Transverse colon (tissue), 4 donors: ENCODE results near the gene TBX6. TPM values are rescaled to one million over a fixed set of nuclear protein-coding genes. Genes with fewer than 3 reads are reported as not detected.
A peak's percentile ranks its signal among the peaks of the same experiment; 100 is the strongest.

ENCODE experiments used
- DNase-seq: peaks from one replicate; pipeline ENCODE4 v3.0.0-alpha.2; 2019
- H3K27ac ChIP-seq, 4 donors: fragments of 200-600 bp; sonication (generic); 2 replicates each; pipeline ENCODE4 v1.5.1; 2016 to 2018; ENCODE audit warnings: inconsistent platforms in 4 of 4
- H3K27me3 ChIP-seq: fragments of 200-600 bp; sonication (generic); 2 replicates; pipeline ENCODE4 v1.5.1; 2017; ENCODE audit warnings: inconsistent platforms
- H3K36me3 ChIP-seq, 4 donors: fragments of 200-600 bp; sonication (generic); 2 replicates each; pipeline ENCODE4 v1.5.1; 2017 to 2019; ENCODE audit warnings: inconsistent platforms in 4 of 4
- H3K4me1 ChIP-seq, 4 donors: fragments of 200-600 bp; sonication (generic); 2 replicates each; pipeline ENCODE4 v1.5.1; 2017 to 2020; ENCODE audit warnings: inconsistent platforms in 4 of 4
- H3K4me3 ChIP-seq, 4 donors: fragments of 200-600 bp; sonication (generic); 1 replicate in 1 of 4; 2 replicates in 3 of 4; pipeline versions ENCODE4 v1.5.1 to v1.6.1; 2017 to 2019; ENCODE audit warnings: inconsistent platforms in 4 of 4
- H3K9me3 ChIP-seq, 2 donors: fragments of 200-600 bp; sonication (generic); 2 replicates each; pipeline ENCODE4 v1.5.1; 2017 to 2019; ENCODE audit warnings: inconsistent platforms in 2 of 2
- EP300 ChIP-seq: sonication (generic); formaldehyde crosslinking; IDR thresholded peaks from one replicate; pipeline ENCODE4 v1.6.1; 2017; ENCODE audit warnings: antibody characterized with exemption, low read depth
- POLR2A ChIP-seq: fragments of 450-650 bp; IDR thresholded peaks from one replicate; pipeline ENCODE4 v1.6.1; 2016; ENCODE audit warnings: antibody characterized with exemption, mild to moderate bottlenecking, moderate library complexity
- POLR2AphosphoS5 ChIP-seq, 3 donors: sonication (generic); formaldehyde crosslinking; IDR thresholded peaks; one replicate each; pipeline ENCODE4 v1.6.1; 2016; ENCODE audit warnings: antibody characterized with exemption in 3 of 3
- WGBS, 2 donors: methylation state at CpG; one replicate each; pipeline ENCODE4 v1.1.5; 2018; ENCODE audit warnings: low coverage in 1 of 2; 5-methylcytosine and 5-hydroxymethylcytosine counted together
- in situ Hi-C, 4 donors: fragments of 200-750 bp; cut with MboI; loops; one replicate each; pipeline versions ENCODE4 v1.15.0 to v1.15.1; 2017; ENCODE audit warnings: low sequenced_read_pairs in 3 of 4, low pct_ligation_motif_present in 1 of 4, low pct_unique_long_range_greater_than_20kb in 1 of 4
- intact Hi-C: fragments of 100-400 bp; cut with DNase I; formaldehyde crosslinking; loops from one replicate; pipeline ENCODE4 v1.15.1; 2023; ENCODE audit warnings: low total_unique reads
- total RNA-seq, 4 donors: library from RNA; depleted of rRNA; stranded (reverse); fragments of >200 nt; gene quantifications; one replicate each; pipeline ENCODE4 v1.1.0, GENCODE V29; 2016
- TF ChIP-seq, protein P1 (sequence below), 5 experiments: fragments of 200-600 bp in 3 of 5; fragments of 450-650 bp in 2 of 5; sonication (generic) in 3 of 5; IDR thresholded peaks; 1 replicate in 2 of 5; 2 replicates in 3 of 5; pipeline ENCODE4 v1.5.1; 2016 to 2017; ENCODE audit warnings: antibody characterized with exemption in 5 of 5, inconsistent platforms in 3 of 5, mild to moderate bottlenecking in 2 of 5, moderate library complexity in 1 of 5

TBX6 gene
- total RNA-seq, 4 donors from 2014 or later: 0.82 to 2.2 TPM; not detected in 2

DNA sequence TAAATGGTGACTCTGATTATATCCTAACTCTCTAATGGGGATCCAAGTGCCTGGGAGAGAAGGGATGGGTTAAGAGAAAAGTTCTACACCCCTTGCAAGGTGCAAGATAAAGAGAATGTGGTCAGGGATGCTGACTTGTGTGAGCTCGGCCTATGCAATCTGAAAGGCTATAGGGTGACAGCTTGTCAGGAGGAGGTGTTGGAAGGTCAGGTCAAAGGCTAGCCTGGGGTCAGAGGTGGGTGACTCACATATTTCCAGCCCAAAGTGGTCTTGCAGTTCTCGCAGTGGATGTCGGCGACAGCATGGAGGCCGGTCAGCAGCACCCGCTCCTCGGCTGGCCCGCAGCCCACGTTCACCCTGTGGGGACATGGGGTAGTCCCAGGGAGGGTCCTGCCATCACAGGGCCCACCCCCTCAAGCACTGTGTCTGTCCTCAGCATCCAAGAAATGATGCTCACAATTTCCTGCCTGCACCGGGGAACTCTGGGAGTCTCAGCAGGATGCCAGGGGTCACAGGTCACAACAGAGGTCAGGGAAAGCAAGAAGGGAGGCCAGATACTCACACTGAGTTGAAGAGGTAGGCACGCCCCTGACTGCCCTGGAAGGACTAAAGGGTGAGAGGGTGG lies 2.9 kb upstream of the TBX6 start:
- in situ Hi-C loops (loop anchor here in 2 of 4 donors (25.0 kb wide), 2 partner anchors 318 to 543 kb away; partner anchors contain the start of gene ZNF771 (in 2 of the 2)), intact Hi-C loops (no loop called here)
- peak overlapping the region; percentile 91 to 92 (median 92) for H3K27ac ChIP-seq
- no peaks in the 10 kb centered on the region for H3K27me3 ChIP-seq
- H3K4me1 ChIP-seq: peaks cover 25 to 49% (median 38%) of the 10 kb centered on the region in 4 donors
- 87% methylated on average over 11 of the region's 11 CpGs; no CpG with 5 or more reads in 1 of the 2 donors for WGBS, 2 donors
- TF ChIP-seq, protein P1, sequence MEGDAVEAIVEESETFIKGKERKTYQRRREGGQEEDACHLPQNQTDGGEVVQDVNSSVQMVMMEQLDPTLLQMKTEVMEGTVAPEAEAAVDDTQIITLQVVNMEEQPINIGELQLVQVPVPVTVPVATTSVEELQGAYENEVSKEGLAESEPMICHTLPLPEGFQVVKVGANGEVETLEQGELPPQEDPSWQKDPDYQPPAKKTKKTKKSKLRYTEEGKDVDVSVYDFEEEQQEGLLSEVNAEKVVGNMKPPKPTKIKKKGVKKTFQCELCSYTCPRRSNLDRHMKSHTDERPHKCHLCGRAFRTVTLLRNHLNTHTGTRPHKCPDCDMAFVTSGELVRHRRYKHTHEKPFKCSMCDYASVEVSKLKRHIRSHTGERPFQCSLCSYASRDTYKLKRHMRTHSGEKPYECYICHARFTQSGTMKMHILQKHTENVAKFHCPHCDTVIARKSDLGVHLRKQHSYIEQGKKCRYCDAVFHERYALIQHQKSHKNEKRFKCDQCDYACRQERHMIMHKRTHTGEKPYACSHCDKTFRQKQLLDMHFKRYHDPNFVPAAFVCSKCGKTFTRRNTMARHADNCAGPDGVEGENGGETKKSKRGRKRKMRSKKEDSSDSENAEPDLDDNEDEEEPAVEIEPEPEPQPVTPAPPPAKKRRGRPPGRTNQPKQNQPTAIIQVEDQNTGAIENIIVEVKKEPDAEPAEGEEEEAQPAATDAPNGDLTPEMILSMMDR (IDR thresholded peaks at IDR 0.05): no peak
- TF ChIP-seq POLR2A: no peak
- TF ChIP-seq POLR2AphosphoS5 (IDR thresholded peaks at IDR 0.05): no peak
- no peak for TF ChIP-seq EP300
- DNase-seq: no peak
- H3K36me3 ChIP-seq: no peaks in the 10 kb centered on the region
- peak overlapping the region; percentile 61 to 88 (median 80) for H3K4me3 ChIP-seq
- peaks cover 6 to 7% of the 10 kb centered on the region in 2 donors for H3K9me3 ChIP-seq

DNA sequence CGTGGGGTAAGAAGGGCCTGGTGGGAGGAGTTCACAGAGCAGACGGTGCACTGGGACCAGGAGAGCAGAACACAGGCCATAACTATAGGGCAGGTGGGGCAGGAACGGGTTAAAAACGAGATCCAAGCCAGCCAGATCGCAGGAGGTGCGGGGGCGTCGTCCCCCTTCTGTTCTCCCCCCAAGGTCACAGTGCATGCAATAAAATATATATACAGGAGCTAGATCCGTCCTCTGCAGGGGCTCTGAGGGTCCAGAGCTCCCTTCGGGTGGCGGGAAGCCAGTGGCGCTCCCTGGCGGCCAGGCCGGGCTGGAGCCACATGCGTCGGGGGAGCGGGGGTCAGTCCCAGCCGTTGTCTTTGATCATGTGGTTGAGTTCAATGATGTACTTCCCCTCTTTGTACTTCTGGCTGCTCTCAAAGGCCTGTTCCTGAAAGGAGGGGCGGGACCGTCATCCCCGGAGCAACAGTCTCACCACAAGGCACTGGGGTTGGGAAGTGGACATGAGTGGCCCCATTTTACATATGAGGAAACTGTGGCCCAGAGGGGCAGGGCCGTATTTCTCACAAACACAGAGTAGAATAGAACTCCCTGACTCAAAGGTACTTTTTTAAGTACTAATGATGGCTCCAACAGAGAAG lies 768 bp upstream of the TBX6 start:
- Histone ChIP-seq H3K4me3 (peak overlapping the region; percentile 36 to 67 (median 43)), H3K4me1 (peaks cover 25 to 49% (median 38%) of the 10 kb centered on the region in 4 donors), H3K27ac (peak overlapping the region; percentile 78 to 92 (median 92)), H3K27me3 (no peaks in the 10 kb centered on the region), H3K36me3 (no peaks in the 10 kb centered on the region), H3K9me3 (peaks cover 3 to 7% of the 10 kb centered on the region in 2 donors)
- in situ Hi-C loops (loop anchor here in 2 of 4 donors (25.0 kb wide), 2 partner anchors 320 to 545 kb away; partner anchors contain the start of gene ZNF771 (in 2 of the 2)), intact Hi-C loops (no loop called here)
- TF ChIP-seq, protein P1 (IDR thresholded peaks at IDR 0.05): peak; percentile 33 to 70 (median 56)
- TF ChIP-seq POLR2A: no peak
- no peak for TF ChIP-seq EP300
- peak; percentile 23 to 58 (median 51) for TF ChIP-seq POLR2AphosphoS5 (IDR thresholded peaks at IDR 0.05)
- WGBS, 2 donors: 3% methylated on average over 19 of the region's 22 CpGs; no CpG with 5 or more reads in 1 of the 2 donors
- DNase-seq: peak; percentile 80

DNA sequence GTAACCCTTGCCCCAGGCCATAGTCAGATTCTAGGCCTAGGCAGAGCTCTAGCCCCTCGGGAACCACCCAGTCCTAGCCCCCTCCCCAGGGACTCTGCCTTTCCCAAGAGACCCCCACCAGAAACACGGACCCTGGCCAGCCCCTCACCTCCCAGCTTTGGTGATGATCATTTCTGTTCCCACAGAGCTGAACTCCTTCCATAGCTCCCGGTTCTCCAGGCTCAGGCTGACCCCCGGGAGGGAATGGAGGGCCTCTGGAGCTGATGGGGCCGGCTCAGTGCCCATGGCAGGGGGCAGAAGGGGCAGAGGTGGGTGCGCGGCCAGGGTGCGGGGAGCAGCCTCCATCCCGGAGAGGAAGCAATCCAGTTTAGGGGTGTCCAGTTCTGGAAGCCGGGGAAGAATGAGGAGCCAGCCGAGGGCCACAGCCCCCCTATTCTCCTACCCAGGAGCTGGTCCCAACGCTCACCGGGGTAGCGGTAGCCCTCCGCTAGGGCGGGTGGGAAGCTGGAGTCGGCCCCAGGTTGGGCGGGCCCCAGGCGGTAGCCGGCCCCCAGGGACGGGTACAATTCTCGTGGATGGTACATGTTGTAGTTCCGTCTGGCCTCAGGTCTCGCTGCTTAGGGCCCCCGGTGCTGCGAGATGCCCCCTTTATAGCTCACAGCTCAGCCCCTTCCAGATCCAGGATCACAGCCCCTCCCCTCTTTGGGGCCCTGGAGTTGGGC lies 953 bp downstream of the TBX6 start:
- peak overlapping the region in 3 of 4 donors; percentile 78 to 92 (median 92) for H3K27ac ChIP-seq
- DNase-seq: no peak
- H3K4me3 ChIP-seq: peak overlapping the region in 2 of 4 donors; percentile 41 to 67
- H3K36me3 ChIP-seq: no peaks in the 10 kb centered on the region
- H3K27me3 ChIP-seq: no peaks in the 10 kb centered on the region
- in situ Hi-C loops (loop anchor here in 2 of 4 donors (25.0 kb wide), 2 partner anchors 322 to 547 kb away; partner anchors contain the start of gene ZNF771 (in 2 of the 2)), intact Hi-C loops (no loop called here)
- no peak for TF ChIP-seq POLR2AphosphoS5 (IDR thresholded peaks at IDR 0.05)
- peaks cover 25 to 46% (median 34%) of the 10 kb centered on the region in 4 donors for H3K4me1 ChIP-seq
- H3K9me3 ChIP-seq: no peaks in the 10 kb centered on the region
- 71% methylated on average over 26 of the region's 26 CpGs; no CpG with 5 or more reads in 1 of the 2 donors for WGBS, 2 donors

DNA sequence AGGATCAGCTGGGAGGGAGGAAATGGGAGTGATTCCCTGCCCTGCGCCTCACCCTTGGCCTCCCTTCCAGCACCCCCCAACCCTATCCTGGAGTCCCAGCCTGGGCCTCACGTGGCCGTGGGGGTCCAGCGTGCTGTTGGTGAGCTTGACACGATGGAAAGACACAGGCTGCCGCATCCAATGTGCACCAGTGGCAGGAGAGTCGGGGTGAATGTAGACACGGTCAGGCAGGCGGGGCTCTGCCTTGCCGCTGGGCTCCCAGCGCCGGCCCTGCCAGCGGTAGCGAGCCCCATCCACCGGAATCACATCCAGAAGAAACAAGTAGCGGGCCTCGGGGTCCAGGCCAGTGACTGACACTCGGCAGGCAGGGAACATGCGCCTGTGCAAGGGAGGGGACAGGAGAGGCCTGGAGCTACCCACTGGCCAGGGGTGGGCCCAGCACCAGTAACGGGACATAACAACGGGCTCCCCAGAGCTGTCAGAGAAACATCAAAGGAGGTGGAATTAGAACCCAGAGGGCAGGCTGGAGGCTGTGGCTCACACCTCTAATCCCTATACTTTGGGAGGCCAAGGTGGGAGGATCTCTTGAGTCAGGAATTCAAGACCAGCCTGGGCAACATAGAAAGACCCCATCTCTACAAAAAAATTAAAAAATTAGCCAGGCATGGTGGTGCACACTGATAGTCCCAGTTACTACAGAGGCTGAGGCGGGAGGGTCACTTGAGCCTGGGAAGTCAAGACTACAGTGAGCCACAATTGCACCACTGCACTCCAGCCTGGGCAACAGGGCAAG lies 2.7 kb downstream of the TBX6 start:
- no peak for DNase-seq
- H3K27ac ChIP-seq: no peak overlapping the region
- H3K27me3 ChIP-seq: no peaks in the 10 kb centered on the region
- no peak overlapping the region for H3K4me3 ChIP-seq
- no peaks in the 10 kb centered on the region for H3K9me3 ChIP-seq
- 85 to 100% methylated on average over 1 to 22 of the region's 22 CpGs for WGBS, 2 donors
- H3K36me3 ChIP-seq: peaks cover 0 to 12% (median 0%) of the 10 kb centered on the region in 4 donors
- no peak for TF ChIP-seq EP300
- peaks cover 14 to 32% (median 21%) of the 10 kb centered on the region in 4 donors for H3K4me1 ChIP-seq
- intact Hi-C loops (no loop called here), in situ Hi-C loops (loop anchor here in 2 of 4 donors (25.0 kb wide), 2 partner anchors 323 to 548 kb away; partner anchors contain the start of gene ZNF771 (in 2 of the 2))
